Effector memory CD4-positive, alpha-beta T cell (primary cell): ENCODE data around the gene ARL2BP.

Experiments
- DNase-seq, 3 donors: peaks; one replicate each; pipeline ENCODE4 v3.0.0-alpha.2; 2020
- H3K27ac ChIP-seq: 2 replicates; pipeline ENCODE4 v1.7.0; 2013; ENCODE audit warnings: mild to moderate bottlenecking, low read length, moderate library complexity; ENCODE audit not compliant: insufficient read depth, poor library complexity, severe bottlenecking
- H3K27me3 ChIP-seq: replicated peaks from 2 replicates; pipeline ENCODE4 v1.7.0; 2013; ENCODE audit warnings: mild to moderate bottlenecking, low read length; ENCODE audit not compliant: insufficient read depth, control insufficient read depth, poor library complexity, severe bottlenecking
- H3K36me3 ChIP-seq: 2 replicates; pipeline ENCODE4 v1.7.0; 2013; ENCODE audit warnings: mild to moderate bottlenecking, low read length, moderate library complexity; ENCODE audit not compliant: control insufficient read depth, insufficient read depth
- H3K4me1 ChIP-seq: 2 replicates; pipeline ENCODE4 v1.7.0; 2013; ENCODE audit warnings: low read length, mild to moderate bottlenecking; ENCODE audit not compliant: control insufficient read depth, insufficient read depth, poor library complexity, severe bottlenecking
- H3K4me3 ChIP-seq: 2 replicates; pipeline ENCODE4 v1.7.0; 2013; ENCODE audit warnings: low read length, low read depth, mild to moderate bottlenecking; ENCODE audit not compliant: insufficient read depth, poor library complexity, severe bottlenecking
- H3K9me3 ChIP-seq: 2 replicates; pipeline ENCODE4 v1.7.0; 2013; ENCODE audit warnings: mild to moderate bottlenecking, low read length, moderate library complexity; ENCODE audit not compliant: control insufficient read depth

The ARL2BP gene

GRCh38 chr16:57252148-57252721 is 7.2 kb downstream of the ARL2BP start:
- H3K36me3 ChIP-seq: peaks cover 51% of the 10 kb centered on the region
- DNase-seq: no peak
- no peaks in the 10 kb centered on the region for H3K9me3 ChIP-seq
- H3K4me1 ChIP-seq: no peaks in the 10 kb centered on the region
- H3K27ac ChIP-seq: no peak overlapping the region
- no peaks in the 10 kb centered on the region for H3K27me3 ChIP-seq
- no peak overlapping the region for H3K4me3 ChIP-seq

GRCh38 chr16:57253466-57253865 is 8.4 kb downstream of the ARL2BP start:
- no peak for DNase-seq
- peaks cover 52% of the 10 kb centered on the region for H3K36me3 ChIP-seq
- no peak overlapping the region for H3K4me3 ChIP-seq
- no peaks in the 10 kb centered on the region for H3K4me1 ChIP-seq
- no peak overlapping the region for H3K27ac ChIP-seq
- no peaks in the 10 kb centered on the region for H3K27me3 ChIP-seq
- no peaks in the 10 kb centered on the region for H3K9me3 ChIP-seq

GRCh38 chr16:57255686-57256415 is 10.8 kb downstream of the ARL2BP start:
- Histone ChIP-seq H3K4me3 (no peak overlapping the region), H3K27ac (no peak overlapping the region), H3K36me3 (peaks cover 30% of the 10 kb centered on the region), H3K4me1 (peaks cover 3% of the 10 kb centered on the region), H3K9me3 (no peaks in the 10 kb centered on the region), H3K27me3 (no peaks in the 10 kb centered on the region)
- DNase-seq: no peak

GRCh38 chr16:57256601-57257395 is 11.7 kb downstream of the ARL2BP start:
- H3K27ac ChIP-seq: no peak overlapping the region
- peaks cover 3% of the 10 kb centered on the region for H3K4me1 ChIP-seq
- H3K27me3 ChIP-seq: no peaks in the 10 kb centered on the region
- H3K9me3 ChIP-seq: no peaks in the 10 kb centered on the region
- no peak overlapping the region for H3K4me3 ChIP-seq
- DNase-seq: no peak
- H3K36me3 ChIP-seq: peaks cover 22% of the 10 kb centered on the region

- Histone ChIP-seq H3K27me3 (no peaks in the 10 kb centered on the region), H3K9me3 (no peaks in the 10 kb centered on the region), H3K36me3 (peaks cover 14% of the 10 kb centered on the region), H3K4me1 (peaks cover 3% of the 10 kb centered on the region), H3K4me3 (no peak overlapping the region), H3K27ac (no peak overlapping the region)
- no peak for DNase-seq
These were observed 12.5 kb downstream of the ARL2BP start for GRCh38 chr16:57257455-57258070.

- peaks cover 14% of the 10 kb centered on the region for H3K36me3 ChIP-seq
- peaks cover 3% of the 10 kb centered on the region for H3K4me1 ChIP-seq
- no peaks in the 10 kb centered on the region for H3K9me3 ChIP-seq
- no peaks in the 10 kb centered on the region for H3K27me3 ChIP-seq
- no peak overlapping the region for H3K27ac ChIP-seq
- no peak for DNase-seq
- H3K4me3 ChIP-seq: no peak overlapping the region
These were observed 13.3 kb downstream of the ARL2BP start for GRCh38 chr16:57258226-57258909.

GRCh38 chr16:57258910-57259475 is 13.9 kb downstream of the ARL2BP start:
- Histone ChIP-seq H3K9me3 (no peaks in the 10 kb centered on the region), H3K36me3 (peaks cover 9% of the 10 kb centered on the region), H3K27ac (no peak overlapping the region), H3K27me3 (no peaks in the 10 kb centered on the region), H3K4me1 (peaks cover 3% of the 10 kb centered on the region), H3K4me3 (no peak overlapping the region)
- DNase-seq: no peak

GRCh38 chr16:57260294-57260929 is 15.4 kb downstream of the ARL2BP start:
- DNase-seq: peak in 1 of 3 donors; percentile 15
- peaks cover 3% of the 10 kb centered on the region for H3K4me1 ChIP-seq
- no peaks in the 10 kb centered on the region for H3K27me3 ChIP-seq
- H3K27ac ChIP-seq: no peak overlapping the region
- H3K4me3 ChIP-seq: no peak overlapping the region
- H3K36me3 ChIP-seq: peaks cover 8% of the 10 kb centered on the region
- H3K9me3 ChIP-seq: no peaks in the 10 kb centered on the region

- Histone ChIP-seq H3K27ac (no peak overlapping the region), H3K4me3 (no peak overlapping the region), H3K4me1 (peaks cover 15% of the 10 kb centered on the region), H3K9me3 (no peaks in the 10 kb centered on the region), H3K36me3 (peaks cover 4% of the 10 kb centered on the region), H3K27me3 (no peaks in the 10 kb centered on the region)
- DNase-seq: no peak
These were observed 16.7 kb downstream of the ARL2BP start for GRCh38 chr16:57261806-57262205.
